GM13976 (cell line): ENCODE results near the gene NLGN1.

Experiments
- DNase-seq: peaks from one replicate; pipeline ENCODE4 v3.0.0; 2012; ENCODE audit warnings: low spot score
- in situ Hi-C: fragments of 300-500 bp; cut with MboI; formaldehyde crosslinking; loops from one replicate; pipeline ENCODE4 v1.12.0; 2022; ENCODE audit warnings: low sequenced_read_pairs, mixed read lengths, inconsistent platforms; ENCODE audit not compliant: unreplicated experiment
- TF ChIP-seq, protein P1 (sequence below): IDR thresholded peaks from 2 replicates; pipeline ENCODE4 v1.5.1; 2012; ENCODE audit warnings: borderline replicate concordance, mild to moderate bottlenecking; ENCODE audit not compliant: insufficient read depth; ENCODE audit errors: extremely low read depth, missing control alignments, control extremely low read depth

The NLGN1 gene

DNA sequence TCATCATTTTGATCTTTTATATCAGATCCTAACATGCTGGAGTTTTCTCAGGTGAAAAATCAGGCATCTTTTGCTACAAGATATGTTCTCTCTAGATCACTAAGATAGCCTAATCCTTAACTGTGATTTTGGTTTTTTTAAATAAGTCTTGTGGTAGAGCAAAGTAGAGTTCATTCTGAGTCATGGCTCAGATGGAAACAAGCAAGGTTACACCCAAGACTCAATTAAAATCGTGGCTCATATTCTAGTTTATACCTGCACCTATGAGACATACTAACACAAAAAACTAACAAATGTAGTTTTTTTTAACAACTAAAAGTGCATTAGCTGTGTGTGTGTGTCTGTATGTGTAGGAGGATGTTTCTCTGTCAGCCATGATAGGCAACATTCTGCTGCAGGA is 428.2 kb downstream of the NLGN1 start:
- TF ChIP-seq, protein P1, sequence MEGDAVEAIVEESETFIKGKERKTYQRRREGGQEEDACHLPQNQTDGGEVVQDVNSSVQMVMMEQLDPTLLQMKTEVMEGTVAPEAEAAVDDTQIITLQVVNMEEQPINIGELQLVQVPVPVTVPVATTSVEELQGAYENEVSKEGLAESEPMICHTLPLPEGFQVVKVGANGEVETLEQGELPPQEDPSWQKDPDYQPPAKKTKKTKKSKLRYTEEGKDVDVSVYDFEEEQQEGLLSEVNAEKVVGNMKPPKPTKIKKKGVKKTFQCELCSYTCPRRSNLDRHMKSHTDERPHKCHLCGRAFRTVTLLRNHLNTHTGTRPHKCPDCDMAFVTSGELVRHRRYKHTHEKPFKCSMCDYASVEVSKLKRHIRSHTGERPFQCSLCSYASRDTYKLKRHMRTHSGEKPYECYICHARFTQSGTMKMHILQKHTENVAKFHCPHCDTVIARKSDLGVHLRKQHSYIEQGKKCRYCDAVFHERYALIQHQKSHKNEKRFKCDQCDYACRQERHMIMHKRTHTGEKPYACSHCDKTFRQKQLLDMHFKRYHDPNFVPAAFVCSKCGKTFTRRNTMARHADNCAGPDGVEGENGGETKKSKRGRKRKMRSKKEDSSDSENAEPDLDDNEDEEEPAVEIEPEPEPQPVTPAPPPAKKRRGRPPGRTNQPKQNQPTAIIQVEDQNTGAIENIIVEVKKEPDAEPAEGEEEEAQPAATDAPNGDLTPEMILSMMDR = no peak
- DNase-seq = no peak
- in situ Hi-C loops = no loop called here

- no peak for DNase-seq
- in situ Hi-C loops = no loop called here
- TF ChIP-seq, protein P1 = no peak
These were observed 428.9 kb downstream of the NLGN1 start for GRCh38 chr3:173826416-173826815.

GRCh38 chr3:173826901-173827609 is 429.5 kb downstream of the NLGN1 start:
- in situ Hi-C loops = no loop called here
- no peak for DNase-seq

DNA sequence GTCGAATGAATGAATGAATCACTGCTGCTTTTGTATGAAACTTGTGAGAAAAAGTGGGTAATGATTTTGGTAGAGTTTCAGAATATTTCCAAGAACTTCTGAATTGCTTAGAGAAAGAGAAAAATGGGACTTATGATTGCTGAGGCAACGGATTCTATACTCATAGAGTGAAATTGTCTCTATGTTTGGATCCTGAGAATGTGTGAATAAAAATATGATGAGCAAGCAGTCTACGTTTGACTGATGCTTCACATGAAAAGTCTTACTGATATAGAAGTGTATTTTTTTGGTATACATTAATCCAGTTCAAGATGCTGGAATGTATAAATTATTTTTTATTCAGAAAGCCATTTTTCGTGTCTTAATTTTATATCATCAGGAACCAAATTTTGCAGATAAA is 441.1 kb downstream of the NLGN1 start:
- TF ChIP-seq, protein P1 = no peak
- in situ Hi-C loops = no loop called here
- DNase-seq = no peak

More at GRCh38 chr3:173826901-173827609, 429.5 kb downstream of the NLGN1 start:
- TF ChIP-seq, protein P1 = no peak

DNA sequence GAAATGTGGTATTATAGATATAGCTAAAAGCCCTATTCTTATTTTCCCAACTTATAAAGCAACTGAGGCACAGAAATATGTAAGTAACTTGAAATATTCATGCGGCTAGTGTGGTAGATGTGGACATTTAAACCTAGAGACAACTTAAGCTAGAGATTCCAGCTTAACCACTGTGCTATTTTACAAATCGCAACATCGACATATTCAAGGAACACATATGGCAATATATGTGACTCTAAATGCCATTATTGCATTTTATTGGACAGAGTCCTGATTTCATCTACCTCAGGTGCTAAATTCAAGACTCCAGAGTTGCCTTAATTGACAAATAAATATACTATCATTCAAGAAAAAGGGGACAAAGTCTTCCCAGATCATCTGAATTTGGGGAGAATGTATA is 442.3 kb downstream of the NLGN1 start:
- no peak for DNase-seq
- TF ChIP-seq, protein P1 = no peak
- in situ Hi-C loops = no loop called here

GRCh38 chr3:173841334-173841733 is 443.8 kb downstream of the NLGN1 start:
- in situ Hi-C loops = no loop called here
- TF ChIP-seq, protein P1 = no peak
- DNase-seq = no peak
